ENCODE measurements around the gene GSN.

GSN gene

GRCh38 chr9:121225240-121225639 is 42.7 kb upstream of the GSN start:
- no peak for TF ChIP-seq CTCF (IDR thresholded peaks at IDR 0.05; ENCODE audit: insufficient read depth, low read depth, low read length, missing control alignments)
- H3K4me3 ChIP-seq (ENCODE audit: low read length): no peak overlapping the region
- no peak for DNase-seq (ENCODE audit: low read depth)

- DNase-seq (ENCODE audit: low read depth): peak; percentile 54
- no peak for TF ChIP-seq CTCF (IDR thresholded peaks at IDR 0.05; ENCODE audit: insufficient read depth, low read depth, low read length, missing control alignments)
These were observed 41.8 kb upstream of the GSN start for GRCh38 chr9:121226175-121226574.

GRCh38 chr9:121227862-121228261 is 40.1 kb upstream of the GSN start:
- no peak overlapping the region for H3K4me3 ChIP-seq (ENCODE audit: low read length)
- no peak for TF ChIP-seq CTCF (IDR thresholded peaks at IDR 0.05; ENCODE audit: insufficient read depth, low read depth, low read length, missing control alignments)
- no peak for DNase-seq (ENCODE audit: low read depth)

More at GRCh38 chr9:121226175-121226574, 41.8 kb upstream of the GSN start:
- no peak overlapping the region for H3K4me3 ChIP-seq (ENCODE audit: low read length)

GRCh38 chr9:121230256-121230655 is 37.7 kb upstream of the GSN start:
- DNase-seq (ENCODE audit: low read depth): no peak
- H3K4me3 ChIP-seq (ENCODE audit: low read length): no peak overlapping the region
- TF ChIP-seq CTCF (IDR thresholded peaks at IDR 0.05; ENCODE audit: insufficient read depth, low read depth, low read length, missing control alignments): no peak

GRCh38 chr9:121232251-121232650 is 35.7 kb upstream of the GSN start:
- peak; percentile 22 for DNase-seq (ENCODE audit: low read depth)
- no peak overlapping the region for H3K4me3 ChIP-seq (ENCODE audit: low read length)
- TF ChIP-seq CTCF (IDR thresholded peaks at IDR 0.05; ENCODE audit: insufficient read depth, low read depth, low read length, missing control alignments): no peak

- DNase-seq (ENCODE audit: low read depth): peak; percentile 76
- H3K4me3 ChIP-seq (ENCODE audit: low read length): no peak overlapping the region
- no peak for TF ChIP-seq CTCF (IDR thresholded peaks at IDR 0.05; ENCODE audit: insufficient read depth, low read depth, low read length, missing control alignments)
These were observed 33.8 kb upstream of the GSN start for GRCh38 chr9:121233906-121234831.

- TF ChIP-seq CTCF (IDR thresholded peaks at IDR 0.05; ENCODE audit: insufficient read depth, low read depth, low read length, missing control alignments): no peak
- H3K4me3 ChIP-seq (ENCODE audit: low read length): no peak overlapping the region
- no peak for DNase-seq (ENCODE audit: low read depth)
These were observed 33.2 kb upstream of the GSN start for GRCh38 chr9:121234832-121235161.
